ENCODE data around the gene MGLL. TPM values are rescaled to one million over a fixed set of nuclear protein-coding genes. Genes with fewer than 3 reads are reported as not detected.

MGLL gene
- total RNA-seq, 4 donors from 2014 or later, result 37.9 to 54.3 (median 45.2) TPM

GRCh38 chr3:127799476-127800222 lies 22.7 kb downstream of the MGLL start:
- no peaks in the 10 kb centered on the region for H3K36me3 ChIP-seq
- WGBS, result 59% methylated on average over 6 of the region's 6 CpGs
- H3K27me3 ChIP-seq, result no peaks in the 10 kb centered on the region
- H3K27ac ChIP-seq, result no peak overlapping the region
- peak in 1 of 2 donors; percentile 11 for DNase-seq (ENCODE audit: low spot score in 2 of 2)
- H3K9me3 ChIP-seq, result no peaks in the 10 kb centered on the region
- H3K4me3 ChIP-seq, result no peak overlapping the region
- peaks cover 5% of the 10 kb centered on the region for H3K4me1 ChIP-seq
- TF ChIP-seq EP300 (IDR thresholded peaks at IDR 0.05), result no peak
- TF ChIP-seq POLR2A (IDR thresholded peaks at IDR 0.05), result no peak
- no peak for TF ChIP-seq CTCF (IDR thresholded peaks at IDR 0.05)
- TF ChIP-seq POLR2AphosphoS5 (IDR thresholded peaks at IDR 0.05), result no peak

GRCh38 chr3:127798716-127799115 lies 23.6 kb downstream of the MGLL start:
- TF ChIP-seq EP300 (IDR thresholded peaks at IDR 0.05), result no peak
- TF ChIP-seq POLR2A (IDR thresholded peaks at IDR 0.05), result no peak
- TF ChIP-seq CTCF (IDR thresholded peaks at IDR 0.05), result no peak
- no peak for TF ChIP-seq POLR2AphosphoS5 (IDR thresholded peaks at IDR 0.05)
- DNase-seq (ENCODE audit: low spot score in 2 of 2), result peak in 1 of 2 donors; percentile 47
- H3K36me3 ChIP-seq, result no peaks in the 10 kb centered on the region
- H3K9me3 ChIP-seq, result no peaks in the 10 kb centered on the region
- no peaks in the 10 kb centered on the region for H3K27me3 ChIP-seq
- H3K4me1 ChIP-seq, result peaks cover 4% of the 10 kb centered on the region
- H3K27ac ChIP-seq, result no peak overlapping the region
- WGBS, result 84% methylated on average over 3 of the region's 4 CpGs
- no peak overlapping the region for H3K4me3 ChIP-seq

GRCh38 chr3:127796831-127797150 lies 25.5 kb downstream of the MGLL start:
- Histone ChIP-seq H3K4me1 (peaks cover 11% of the 10 kb centered on the region), H3K27me3 (no peaks in the 10 kb centered on the region), H3K9me3 (no peaks in the 10 kb centered on the region), H3K36me3 (no peaks in the 10 kb centered on the region), H3K27ac (no peak overlapping the region), H3K4me3 (no peak overlapping the region)
- WGBS, result 90% methylated on average over 6 of the region's 8 CpGs
- TF ChIP-seq POLR2AphosphoS5 (IDR thresholded peaks at IDR 0.05) (no peak), EP300 (IDR thresholded peaks at IDR 0.05) (no peak), POLR2A (IDR thresholded peaks at IDR 0.05) (no peak), CTCF (IDR thresholded peaks at IDR 0.05) (no peak)
- DNase-seq (ENCODE audit: low spot score in 2 of 2), result no peak

- 87% methylated on average over 7 of the region's 7 CpGs for WGBS
- H3K4me1 ChIP-seq, result peaks cover 17% of the 10 kb centered on the region
- no peak for DNase-seq (ENCODE audit: low spot score in 2 of 2)
- H3K27me3 ChIP-seq, result no peaks in the 10 kb centered on the region
- TF ChIP-seq CTCF (IDR thresholded peaks at IDR 0.05) (no peak), POLR2A (IDR thresholded peaks at IDR 0.05) (no peak), EP300 (IDR thresholded peaks at IDR 0.05) (no peak), POLR2AphosphoS5 (IDR thresholded peaks at IDR 0.05) (no peak)
- no peaks in the 10 kb centered on the region for H3K36me3 ChIP-seq
- H3K9me3 ChIP-seq, result no peaks in the 10 kb centered on the region
- H3K4me3 ChIP-seq, result no peak overlapping the region
- H3K27ac ChIP-seq, result no peak overlapping the region
These were observed 26.1 kb downstream of the MGLL start for GRCh38 chr3:127796045-127796830.

- DNase-seq (ENCODE audit: low spot score in 2 of 2), result no peak
- H3K4me1 ChIP-seq, result peaks cover 17% of the 10 kb centered on the region
- no peaks in the 10 kb centered on the region for H3K9me3 ChIP-seq
- H3K4me3 ChIP-seq, result no peak overlapping the region
- H3K27me3 ChIP-seq, result no peaks in the 10 kb centered on the region
- TF ChIP-seq EP300 (IDR thresholded peaks at IDR 0.05) (no peak), CTCF (IDR thresholded peaks at IDR 0.05) (no peak), POLR2A (IDR thresholded peaks at IDR 0.05) (no peak), POLR2AphosphoS5 (IDR thresholded peaks at IDR 0.05) (no peak)
- H3K36me3 ChIP-seq, result no peaks in the 10 kb centered on the region
- WGBS, result 98% methylated on average over 2 of the region's 2 CpGs
- no peak overlapping the region for H3K27ac ChIP-seq
These were observed 27.3 kb downstream of the MGLL start for GRCh38 chr3:127794972-127795371.

Measured in suprapubic skin (tissue), 4 donors.